Measurements from ENCODE around the gene XPNPEP1. TPM values are rescaled to one million over a fixed set of nuclear protein-coding genes. Genes with fewer than 3 reads are reported as not detected.
A peak's percentile ranks its signal among the peaks of the same experiment; 100 is the strongest.

Gene XPNPEP1
- polyA plus RNA-seq, 1 donor from 2014 or later, result 14.7 TPM

DNA sequence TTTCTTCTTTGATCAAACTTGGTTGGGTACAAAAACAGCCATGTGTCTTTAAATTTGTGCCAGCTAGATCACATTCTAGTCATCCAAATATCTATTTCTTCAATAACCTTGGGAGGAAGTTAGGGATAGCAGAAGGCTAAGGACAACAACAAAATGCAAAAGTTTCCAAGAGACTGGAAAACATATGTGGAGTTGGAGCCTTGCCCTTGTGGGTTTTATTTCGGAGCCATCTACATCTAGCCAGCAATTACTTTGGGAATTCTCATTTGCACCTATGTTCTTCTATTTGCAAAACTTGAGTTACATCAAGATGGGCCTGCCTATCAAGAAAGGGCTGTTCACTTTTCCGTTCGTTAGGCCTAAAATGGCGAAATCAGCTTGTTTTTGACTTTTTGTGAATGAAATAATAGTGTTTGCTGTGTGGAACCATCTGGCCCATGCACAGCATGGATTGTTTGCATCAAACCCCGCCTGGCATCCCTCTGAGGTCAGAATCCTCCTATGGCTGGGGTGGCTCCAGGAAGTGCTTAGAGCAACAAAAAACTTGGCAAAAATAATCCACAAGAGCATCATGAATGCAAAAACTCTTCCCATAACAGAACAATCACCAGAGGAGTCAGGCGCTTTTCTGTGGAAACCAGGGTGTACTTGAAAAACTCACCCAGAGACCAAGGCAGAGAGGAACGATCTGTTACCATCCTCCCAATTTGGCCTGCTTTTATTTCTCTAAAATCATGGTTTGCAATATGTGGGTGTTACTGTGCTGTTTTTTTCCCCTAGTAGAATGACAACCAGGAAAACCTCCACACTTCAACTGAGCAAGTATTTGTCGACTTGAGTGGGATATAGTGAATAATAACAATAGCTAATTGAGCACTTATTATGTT lies 36.2 kb upstream of the XPNPEP1 start:
- Mint-ChIP-seq H3K9me3 (no peaks in the 10 kb centered on the region), H3K27me3 (no peaks in the 10 kb centered on the region), H3K4me1 (peaks cover 0 to 9% (median 6%) of the 10 kb centered on the region in 3 donors), H3K36me3 (peaks cover 2% of the 10 kb centered on the region), H3K4me3 (no peak overlapping the region), H3K27ac (no peak overlapping the region)

GRCh38 chr10:109958059-109958458 lies 34.7 kb upstream of the XPNPEP1 start:
- no peaks in the 10 kb centered on the region for H3K9me3 Mint-ChIP-seq
- H3K36me3 Mint-ChIP-seq, result no peaks in the 10 kb centered on the region
- H3K27ac Mint-ChIP-seq, result no peak overlapping the region
- peaks cover 0 to 7% (median 6%) of the 10 kb centered on the region in 3 donors for H3K4me1 Mint-ChIP-seq
- H3K4me3 Mint-ChIP-seq, result no peak overlapping the region
- H3K27me3 Mint-ChIP-seq, result no peaks in the 10 kb centered on the region

DNA sequence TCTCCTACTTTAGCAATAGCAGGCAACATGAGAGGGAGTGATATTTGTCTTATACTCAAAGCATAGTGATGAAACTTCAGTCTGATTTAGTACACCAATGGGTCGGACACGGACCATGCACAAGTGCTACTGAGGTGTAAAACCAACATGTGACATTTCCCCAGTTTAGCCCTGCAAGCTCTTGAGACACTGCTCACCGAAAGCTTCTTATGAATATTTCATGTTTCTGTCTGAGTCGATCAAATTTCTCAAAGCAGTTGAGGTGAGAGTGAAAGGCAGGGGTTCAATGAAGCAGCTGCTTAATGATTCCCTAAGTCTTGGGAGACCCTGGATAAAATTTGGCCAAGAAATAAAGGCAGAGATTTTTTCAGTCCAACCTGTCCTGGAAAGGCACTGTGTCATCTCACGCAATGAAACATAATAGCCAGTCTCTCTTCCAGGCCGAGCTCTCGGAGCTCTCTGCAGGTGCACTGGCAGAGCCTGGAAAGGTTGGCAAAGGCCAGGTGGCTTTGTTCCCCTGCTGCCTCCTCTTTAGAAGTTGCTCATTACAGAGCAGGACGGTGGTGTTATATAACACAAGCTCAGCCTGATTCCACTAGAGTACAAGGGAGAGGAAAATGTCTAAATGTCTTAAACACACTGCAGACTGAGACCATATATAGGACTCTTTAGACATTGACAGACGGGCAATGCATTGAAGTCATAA lies 33.9 kb upstream of the XPNPEP1 start:
- Mint-ChIP-seq H3K9me3 (no peaks in the 10 kb centered on the region), H3K27me3 (no peaks in the 10 kb centered on the region), H3K4me1 (peaks cover 0 to 7% (median 6%) of the 10 kb centered on the region in 3 donors), H3K27ac (no peak overlapping the region), H3K4me3 (peak overlapping the region in 1 of 4 donors; percentile 59), H3K36me3 (no peaks in the 10 kb centered on the region)

GRCh38 chr10:109956454-109957091 lies 33.3 kb upstream of the XPNPEP1 start:
- Mint-ChIP-seq H3K27ac (no peak overlapping the region), H3K4me1 (peaks cover 0 to 7% (median 6%) of the 10 kb centered on the region in 3 donors), H3K4me3 (no peak overlapping the region), H3K27me3 (no peaks in the 10 kb centered on the region), H3K36me3 (no peaks in the 10 kb centered on the region), H3K9me3 (no peaks in the 10 kb centered on the region)

- no peak overlapping the region for H3K4me3 Mint-ChIP-seq
- H3K9me3 Mint-ChIP-seq, result no peaks in the 10 kb centered on the region
- H3K4me1 Mint-ChIP-seq, result peaks cover 0 to 7% (median 6%) of the 10 kb centered on the region in 3 donors
- no peak overlapping the region for H3K27ac Mint-ChIP-seq
- H3K27me3 Mint-ChIP-seq, result peaks cover 1% of the 10 kb centered on the region
- H3K36me3 Mint-ChIP-seq, result peaks cover 3% of the 10 kb centered on the region
These were observed 30.5 kb upstream of the XPNPEP1 start for GRCh38 chr10:109953766-109954165.

DNA sequence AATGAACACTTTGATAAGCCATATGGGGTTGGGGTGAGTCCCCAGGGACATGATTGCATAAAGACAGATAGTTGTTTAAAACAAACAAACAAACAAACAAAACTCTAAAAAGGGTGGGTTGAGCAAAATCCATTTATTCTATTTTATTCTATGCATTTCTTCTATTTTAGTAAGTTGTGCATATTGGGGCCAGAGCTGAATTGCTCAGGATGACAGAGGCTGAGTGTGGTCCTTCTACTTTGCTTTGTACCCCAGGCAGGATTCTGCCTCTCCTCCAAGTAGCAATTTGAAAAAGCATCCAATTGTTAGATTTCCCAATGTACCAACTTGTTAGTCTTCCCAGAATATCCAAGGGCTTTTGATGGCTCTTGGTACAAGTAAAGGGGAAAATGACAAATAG lies 29.2 kb upstream of the XPNPEP1 start:
- peaks cover 3% of the 10 kb centered on the region for H3K36me3 Mint-ChIP-seq

GRCh38 chr10:109947111-109947920 lies 24.0 kb upstream of the XPNPEP1 start:
- H3K4me3 Mint-ChIP-seq, result no peak overlapping the region
- no peaks in the 10 kb centered on the region for H3K4me1 Mint-ChIP-seq
- no peak overlapping the region for H3K27ac Mint-ChIP-seq
- H3K27me3 Mint-ChIP-seq, result peaks cover 4% of the 10 kb centered on the region
- H3K36me3 Mint-ChIP-seq, result peaks cover 3% of the 10 kb centered on the region
- no peaks in the 10 kb centered on the region for H3K9me3 Mint-ChIP-seq

More for the DNA sequence above, 29.2 kb upstream of the XPNPEP1 start:
- Mint-ChIP-seq H3K27ac (no peak overlapping the region), H3K27me3 (peaks cover 1% of the 10 kb centered on the region), H3K4me1 (peaks cover 0 to 7% (median 5%) of the 10 kb centered on the region in 3 donors), H3K4me3 (no peak overlapping the region), H3K9me3 (no peaks in the 10 kb centered on the region)

DNA sequence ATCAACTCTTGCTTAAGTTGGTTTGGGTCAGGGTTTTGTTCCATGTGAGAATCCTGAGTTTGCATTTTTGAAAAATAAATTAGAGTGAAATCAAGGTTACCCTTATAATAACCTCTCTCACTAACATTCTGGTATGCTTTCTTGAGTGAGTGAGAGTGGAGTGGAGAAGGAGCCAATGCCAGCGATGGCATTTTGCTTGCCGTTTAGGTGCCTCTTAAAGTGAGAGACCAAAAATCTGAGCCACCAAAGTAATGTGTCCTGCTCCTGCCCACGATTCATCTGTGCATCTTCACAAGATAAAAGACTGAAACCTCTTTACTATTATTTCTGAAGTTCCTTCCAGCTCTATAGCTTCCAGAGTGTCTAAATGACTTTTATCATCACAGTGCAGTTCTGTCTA lies 23.4 kb upstream of the XPNPEP1 start:
- Mint-ChIP-seq H3K4me1 (peaks cover 0 to 3% (median 0%) of the 10 kb centered on the region in 3 donors), H3K9me3 (no peaks in the 10 kb centered on the region), H3K4me3 (no peak overlapping the region), H3K27ac (no peak overlapping the region), H3K36me3 (peaks cover 3% of the 10 kb centered on the region), H3K27me3 (peaks cover 4% of the 10 kb centered on the region)

DNA sequence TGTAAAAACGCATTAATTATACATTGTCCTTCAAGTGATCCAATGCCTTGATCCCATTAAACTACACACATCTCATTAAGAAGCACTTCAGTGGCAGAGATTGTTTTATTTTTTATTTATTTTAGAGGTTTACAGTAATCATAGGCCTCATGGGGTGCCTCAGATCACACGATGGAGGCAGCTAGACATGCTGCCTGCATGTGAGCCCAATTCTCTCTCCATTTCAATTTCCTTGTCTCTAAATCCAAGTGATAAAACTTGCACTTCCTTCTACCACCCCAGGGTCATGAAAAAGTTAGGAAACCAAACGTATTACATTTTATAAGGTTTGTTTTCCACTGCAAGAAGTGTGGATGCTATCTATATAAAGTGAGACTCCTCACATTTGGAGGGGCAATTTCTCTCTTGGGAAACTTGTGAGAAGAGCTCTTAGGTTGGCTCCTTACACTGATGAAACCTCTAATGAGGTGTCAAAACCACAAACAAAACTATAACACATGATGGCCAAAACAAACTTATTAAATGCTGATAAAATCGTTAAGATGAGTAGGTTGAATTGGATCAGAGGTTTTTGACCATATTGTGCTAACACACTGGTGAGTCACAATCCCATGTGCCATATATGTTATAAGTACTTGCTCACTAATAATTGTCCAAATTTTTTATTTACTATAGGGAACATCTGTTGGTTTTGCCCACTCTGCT lies 22.3 kb upstream of the XPNPEP1 start:
- Mint-ChIP-seq H3K4me1 (peaks cover 0 to 3% (median 0%) of the 10 kb centered on the region in 3 donors), H3K4me3 (no peak overlapping the region), H3K9me3 (no peaks in the 10 kb centered on the region), H3K27me3 (peaks cover 4% of the 10 kb centered on the region), H3K36me3 (peaks cover 5% of the 10 kb centered on the region), H3K27ac (no peak overlapping the region)

DNA sequence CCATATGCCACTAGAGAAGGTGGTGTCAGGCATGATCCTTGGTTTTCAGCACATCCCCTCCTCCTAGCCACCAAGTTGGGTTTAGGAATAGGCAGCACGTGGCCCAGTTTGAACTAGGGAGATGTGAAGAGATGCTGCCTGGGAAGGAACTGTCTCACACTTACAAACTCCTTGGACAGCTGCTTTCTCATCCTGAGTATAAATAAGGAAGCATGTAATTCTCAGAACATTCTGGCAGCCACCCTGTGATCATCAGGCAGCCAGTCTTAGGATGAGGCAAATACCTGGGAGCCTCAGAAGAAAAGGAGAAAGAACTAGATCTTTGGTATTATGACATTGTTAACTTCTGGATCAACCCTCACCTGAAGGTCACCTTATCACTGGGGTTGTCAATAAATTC lies 21.3 kb upstream of the XPNPEP1 start:
- Mint-ChIP-seq H3K27ac (peak overlapping the region in 1 of 3 donors; percentile 54), H3K27me3 (peaks cover 4% of the 10 kb centered on the region)

GRCh38 chr10:109941236-109941862 lies 18.0 kb upstream of the XPNPEP1 start:
- no peak overlapping the region for H3K27ac Mint-ChIP-seq
- no peaks in the 10 kb centered on the region for H3K9me3 Mint-ChIP-seq
- H3K27me3 Mint-ChIP-seq, result peaks cover 5% of the 10 kb centered on the region
- H3K4me1 Mint-ChIP-seq, result peaks cover 0 to 3% (median 1%) of the 10 kb centered on the region in 3 donors
- peaks cover 3% of the 10 kb centered on the region for H3K36me3 Mint-ChIP-seq
- no peak overlapping the region for H3K4me3 Mint-ChIP-seq

More for the DNA sequence above, 21.3 kb upstream of the XPNPEP1 start:
- Mint-ChIP-seq H3K36me3 (peaks cover 5% of the 10 kb centered on the region), H3K4me3 (no peak overlapping the region), H3K9me3 (no peaks in the 10 kb centered on the region), H3K4me1 (peaks cover 0 to 3% (median 1%) of the 10 kb centered on the region in 3 donors)

GRCh38 chr10:109940553-109940952 lies 17.2 kb upstream of the XPNPEP1 start:
- Mint-ChIP-seq H3K4me1 (peaks cover 0 to 3% (median 1%) of the 10 kb centered on the region in 3 donors), H3K27me3 (peaks cover 5% of the 10 kb centered on the region), H3K27ac (no peak overlapping the region), H3K9me3 (no peaks in the 10 kb centered on the region), H3K4me3 (no peak overlapping the region), H3K36me3 (peaks cover 3% of the 10 kb centered on the region)

- peaks cover 0 to 3% (median 1%) of the 10 kb centered on the region in 3 donors for H3K4me1 Mint-ChIP-seq
- H3K27ac Mint-ChIP-seq, result no peak overlapping the region
- no peaks in the 10 kb centered on the region for H3K9me3 Mint-ChIP-seq
- peaks cover 8% of the 10 kb centered on the region for H3K27me3 Mint-ChIP-seq
- peaks cover 5% of the 10 kb centered on the region for H3K36me3 Mint-ChIP-seq
- no peak overlapping the region for H3K4me3 Mint-ChIP-seq
These were observed 16.8 kb upstream of the XPNPEP1 start for GRCh38 chr10:109940117-109940516.
